ENCODE measurements around the gene DACH1. TPM values are rescaled to one million over a fixed set of nuclear protein-coding genes. Genes with fewer than 3 reads are reported as not detected.

Gene DACH1
- total RNA-seq, 4 donors from 2014 or later = 0.08 to 2.3 (median 0.71) TPM

- Histone ChIP-seq H3K36me3 (no peaks in the 10 kb centered on the region), H3K9me3 (no peaks in the 10 kb centered on the region), H3K27me3 (no peaks in the 10 kb centered on the region), H3K4me1 (no peaks in the 10 kb centered on the region), H3K4me3 (no peak overlapping the region), H3K27ac (no peak overlapping the region)
- TF ChIP-seq POLR2A (IDR thresholded peaks at IDR 0.05) = no peak
- no peak for TF ChIP-seq CTCF (IDR thresholded peaks at IDR 0.05)
- 70 to 90% methylated on average over 1 of the region's 1 CpG for WGBS, 2 donors
- DNase-seq = no peak
- intact Hi-C loops (cut with DNase I) = no loop called here
Observed at GRCh38 chr13:71644579-71644978, 222.4 kb downstream of the DACH1 start.

- Histone ChIP-seq H3K4me1 (no peaks in the 10 kb centered on the region), H3K27ac (no peak overlapping the region), H3K27me3 (no peaks in the 10 kb centered on the region), H3K36me3 (no peaks in the 10 kb centered on the region), H3K9me3 (no peaks in the 10 kb centered on the region), H3K4me3 (no peak overlapping the region)
- intact Hi-C loops (cut with DNase I) = no loop called here
- WGBS, 2 donors = 46 to 48% methylated on average over 4 of the region's 4 CpGs
- TF ChIP-seq CTCF (IDR thresholded peaks at IDR 0.05) (no peak), POLR2A (IDR thresholded peaks at IDR 0.05) (no peak)
- no peak for DNase-seq
Observed at GRCh38 chr13:71643448-71643860, 223.6 kb downstream of the DACH1 start.

- Histone ChIP-seq H3K27me3 (no peaks in the 10 kb centered on the region), H3K27ac (no peak overlapping the region), H3K9me3 (no peaks in the 10 kb centered on the region), H3K4me1 (no peaks in the 10 kb centered on the region), H3K4me3 (no peak overlapping the region), H3K36me3 (no peaks in the 10 kb centered on the region)
- 31 to 38% methylated on average over 1 of the region's 1 CpG for WGBS, 2 donors
- no peak for DNase-seq
- intact Hi-C loops (cut with DNase I) = no loop called here
- TF ChIP-seq CTCF (IDR thresholded peaks at IDR 0.05) (no peak), POLR2A (IDR thresholded peaks at IDR 0.05) (no peak)
Observed at GRCh38 chr13:71638751-71639150, 228.3 kb downstream of the DACH1 start.

GRCh38 chr13:71634602-71635443 is 232.2 kb downstream of the DACH1 start:
- TF ChIP-seq CTCF (IDR thresholded peaks at IDR 0.05) (no peak), POLR2A (IDR thresholded peaks at IDR 0.05) (no peak)
- DNase-seq = no peak
- H3K4me3 ChIP-seq = no peak overlapping the region
- no peaks in the 10 kb centered on the region for H3K36me3 ChIP-seq
- H3K9me3 ChIP-seq = no peaks in the 10 kb centered on the region
- H3K4me1 ChIP-seq = no peaks in the 10 kb centered on the region
- H3K27ac ChIP-seq = no peak overlapping the region
- no peaks in the 10 kb centered on the region for H3K27me3 ChIP-seq
- intact Hi-C loops (cut with DNase I) = no loop called here
- 76 to 80% methylated on average over 2 of the region's 2 CpGs for WGBS, 2 donors

- H3K9me3 ChIP-seq = no peaks in the 10 kb centered on the region
- H3K27me3 ChIP-seq = no peaks in the 10 kb centered on the region
- WGBS, 2 donors = 77 to 83% methylated on average over 7 of the region's 7 CpGs
- H3K4me3 ChIP-seq = no peak overlapping the region
- TF ChIP-seq CTCF (IDR thresholded peaks at IDR 0.05) (no peak), POLR2A (IDR thresholded peaks at IDR 0.05) (no peak)
- intact Hi-C loops (cut with DNase I) = no loop called here
- no peak overlapping the region for H3K27ac ChIP-seq
- H3K4me1 ChIP-seq = no peaks in the 10 kb centered on the region
- no peaks in the 10 kb centered on the region for H3K36me3 ChIP-seq
- no peak for DNase-seq
Observed at GRCh38 chr13:71634182-71634581, 232.8 kb downstream of the DACH1 start.

Data from esophagus squamous epithelium (tissue), 5 donors.